Suprapubic skin (tissue), 3 donors: ENCODE data around the gene XXYLT1.

Experiments used
- EP300 ChIP-seq: sonication (generic); formaldehyde crosslinking; IDR thresholded peaks from one replicate; pipeline ENCODE4 v1.6.1; 2017; ENCODE audit warnings: antibody characterized with exemption
- POLR2A ChIP-seq, 2 donors: fragments of 450-650 bp; IDR thresholded peaks; one replicate each; pipeline ENCODE4 v1.6.1; 2017; ENCODE audit warnings: antibody characterized with exemption in 2 of 2, mild to moderate bottlenecking in 2 of 2, moderate library complexity in 2 of 2
- TF ChIP-seq, protein P1 (sequence below), 2 donors: fragments of 200-600 bp in 1 of 2; fragments of 450-650 bp in 1 of 2; sonication (generic) in 1 of 2; IDR thresholded peaks; one replicate each; pipeline ENCODE4 v1.5.1; 2016 to 2019; ENCODE audit warnings: antibody characterized with exemption in 2 of 2, mild to moderate bottlenecking in 1 of 2, moderate library complexity in 1 of 2

DNA sequence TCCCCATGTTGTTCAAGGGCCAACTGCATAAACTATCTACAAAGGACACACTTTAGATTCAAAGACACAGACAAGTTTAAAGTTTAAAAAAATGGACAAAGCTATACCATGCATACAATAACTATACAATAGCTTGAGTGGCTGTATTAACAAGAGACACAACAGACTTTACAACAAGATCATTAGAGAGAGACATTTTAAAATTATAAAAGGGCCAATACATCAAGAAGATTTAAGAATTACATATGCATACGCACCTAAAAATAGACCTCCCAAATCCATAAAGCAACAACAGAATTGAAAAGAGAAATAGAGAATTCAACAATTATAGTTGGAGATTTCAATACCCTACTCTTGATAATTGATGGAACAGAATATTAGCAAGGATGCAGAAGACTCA is 79.4 kb downstream of the XXYLT1 start:
- TF ChIP-seq POLR2A (IDR thresholded peaks at IDR 0.05): no peak
- TF ChIP-seq, protein P1, sequence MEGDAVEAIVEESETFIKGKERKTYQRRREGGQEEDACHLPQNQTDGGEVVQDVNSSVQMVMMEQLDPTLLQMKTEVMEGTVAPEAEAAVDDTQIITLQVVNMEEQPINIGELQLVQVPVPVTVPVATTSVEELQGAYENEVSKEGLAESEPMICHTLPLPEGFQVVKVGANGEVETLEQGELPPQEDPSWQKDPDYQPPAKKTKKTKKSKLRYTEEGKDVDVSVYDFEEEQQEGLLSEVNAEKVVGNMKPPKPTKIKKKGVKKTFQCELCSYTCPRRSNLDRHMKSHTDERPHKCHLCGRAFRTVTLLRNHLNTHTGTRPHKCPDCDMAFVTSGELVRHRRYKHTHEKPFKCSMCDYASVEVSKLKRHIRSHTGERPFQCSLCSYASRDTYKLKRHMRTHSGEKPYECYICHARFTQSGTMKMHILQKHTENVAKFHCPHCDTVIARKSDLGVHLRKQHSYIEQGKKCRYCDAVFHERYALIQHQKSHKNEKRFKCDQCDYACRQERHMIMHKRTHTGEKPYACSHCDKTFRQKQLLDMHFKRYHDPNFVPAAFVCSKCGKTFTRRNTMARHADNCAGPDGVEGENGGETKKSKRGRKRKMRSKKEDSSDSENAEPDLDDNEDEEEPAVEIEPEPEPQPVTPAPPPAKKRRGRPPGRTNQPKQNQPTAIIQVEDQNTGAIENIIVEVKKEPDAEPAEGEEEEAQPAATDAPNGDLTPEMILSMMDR (IDR thresholded peaks at IDR 0.05): no peak
- TF ChIP-seq EP300: no peak
